ENCODE data around the gene RAE1.

RAE1 gene

DNA sequence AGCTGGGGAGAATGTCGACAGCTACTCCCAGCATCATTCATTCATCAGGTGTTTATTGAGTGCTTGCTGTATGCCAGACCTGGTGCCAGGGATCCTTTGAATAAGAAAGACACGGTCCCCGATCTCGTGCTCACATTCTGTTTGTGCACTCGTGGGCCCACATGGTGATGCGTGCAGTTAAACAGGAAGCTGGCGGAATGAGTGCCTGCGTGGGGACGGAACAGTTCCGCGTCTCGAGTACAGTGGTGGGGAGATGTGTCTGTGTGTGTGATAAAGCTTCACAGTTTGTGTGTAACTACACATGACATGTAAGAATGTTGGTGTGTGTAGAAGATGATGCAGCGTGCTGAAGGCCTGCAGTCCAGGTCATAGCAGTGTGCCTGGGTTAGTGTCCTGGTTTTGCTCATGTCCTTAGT is 46.6 kb downstream of the RAE1 start:
- Histone ChIP-seq H3F3A (ENCODE audit: low read depth) (0 out of 2 replicates have a peak, but pooled peaks cover 3% of the 10 kb centered on the region), H3K36me3 (ENCODE audit: insufficient read depth, low read length) (peaks cover 46% of the 10 kb centered on the region; the same call in 1 of the 2 replicates), H3K27me3 (ENCODE audit: insufficient read depth, low read length, poor library complexity, severe bottlenecking) (no peaks in the 10 kb centered on the region), H3K9me2 (replicated peaks; ENCODE audit: low read depth, low read length) (no peaks in the 10 kb centered on the region), H3K9ac (ENCODE audit: low read depth, low read length, poor library complexity, severe bottlenecking) (peak overlapping the region; percentile 11), H2AFZ (ENCODE audit: low read length) (no peak overlapping the region), H3K4me1 (ENCODE audit: insufficient read depth, low read length, poor library complexity, severe bottlenecking) (peaks cover 52% of the 10 kb centered on the region), H4K20me1 (ENCODE audit: insufficient read depth, low read length, poor library complexity, severe bottlenecking) (peaks cover 92% of the 10 kb centered on the region), H3K9me3 (ENCODE audit: insufficient read depth, low read depth, low read length) (no peaks in the 10 kb centered on the region), H3K79me2 (ENCODE audit: insufficient read depth, low read length) (peaks cover 100% of the 10 kb centered on the region), H3K4me3 (ENCODE audit: low read length, poor library complexity, severe bottlenecking) (peak overlapping the region; percentile 67), H3K4me2 (ENCODE audit: low read depth, low read length, poor library complexity, severe bottlenecking) (peak overlapping the region; percentile 86)
- TF ChIP-seq, protein P1, sequence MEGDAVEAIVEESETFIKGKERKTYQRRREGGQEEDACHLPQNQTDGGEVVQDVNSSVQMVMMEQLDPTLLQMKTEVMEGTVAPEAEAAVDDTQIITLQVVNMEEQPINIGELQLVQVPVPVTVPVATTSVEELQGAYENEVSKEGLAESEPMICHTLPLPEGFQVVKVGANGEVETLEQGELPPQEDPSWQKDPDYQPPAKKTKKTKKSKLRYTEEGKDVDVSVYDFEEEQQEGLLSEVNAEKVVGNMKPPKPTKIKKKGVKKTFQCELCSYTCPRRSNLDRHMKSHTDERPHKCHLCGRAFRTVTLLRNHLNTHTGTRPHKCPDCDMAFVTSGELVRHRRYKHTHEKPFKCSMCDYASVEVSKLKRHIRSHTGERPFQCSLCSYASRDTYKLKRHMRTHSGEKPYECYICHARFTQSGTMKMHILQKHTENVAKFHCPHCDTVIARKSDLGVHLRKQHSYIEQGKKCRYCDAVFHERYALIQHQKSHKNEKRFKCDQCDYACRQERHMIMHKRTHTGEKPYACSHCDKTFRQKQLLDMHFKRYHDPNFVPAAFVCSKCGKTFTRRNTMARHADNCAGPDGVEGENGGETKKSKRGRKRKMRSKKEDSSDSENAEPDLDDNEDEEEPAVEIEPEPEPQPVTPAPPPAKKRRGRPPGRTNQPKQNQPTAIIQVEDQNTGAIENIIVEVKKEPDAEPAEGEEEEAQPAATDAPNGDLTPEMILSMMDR (conservative IDR thresholded peaks at IDR 0.05; ENCODE audit: low read length): no peak
- TF ChIP-seq EZH2phosphoT487 (IDR thresholded peaks at IDR 0.05; ENCODE audit: borderline replicate concordance): no peak

DNA sequence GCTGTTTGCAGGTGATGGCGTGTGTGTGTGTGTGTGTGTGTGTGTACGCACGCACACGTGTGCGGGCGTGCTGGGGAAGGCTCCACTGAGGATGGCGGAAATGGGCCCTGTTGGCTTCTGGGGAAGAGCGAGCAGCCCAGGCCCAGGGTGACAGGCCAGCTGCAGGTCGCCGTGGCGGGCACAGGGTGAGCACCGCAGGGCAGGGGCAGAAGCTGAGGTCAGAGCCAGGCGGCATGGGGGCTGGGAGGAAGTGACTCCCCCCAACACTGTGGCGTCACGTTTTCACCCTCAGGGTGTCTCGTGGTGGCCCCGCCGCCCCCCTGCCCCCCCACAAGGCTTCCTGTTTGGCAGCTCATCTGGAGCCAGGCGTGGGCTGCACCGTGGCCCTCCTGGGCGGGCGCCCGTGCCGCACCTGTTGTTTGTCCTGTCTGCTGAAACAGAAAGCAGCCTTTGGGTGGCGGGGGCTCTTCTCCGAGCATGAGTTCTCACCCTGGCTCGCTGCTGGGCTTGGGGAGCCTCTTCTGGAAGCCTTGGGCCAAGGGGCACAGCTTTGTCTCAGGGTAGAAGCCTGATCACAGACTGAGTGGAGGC is 47.3 kb downstream of the RAE1 start:
- Histone ChIP-seq H4K20me1 (ENCODE audit: insufficient read depth, low read length, poor library complexity, severe bottlenecking) (peaks cover 91% of the 10 kb centered on the region), H3K4me1 (ENCODE audit: insufficient read depth, low read length, poor library complexity, severe bottlenecking) (peaks cover 46% of the 10 kb centered on the region), H2AFZ (ENCODE audit: low read length) (no peak overlapping the region), H3F3A (ENCODE audit: low read depth) (0 out of 2 replicates have a peak, but pooled peaks cover 3% of the 10 kb centered on the region), H3K4me3 (ENCODE audit: low read length, poor library complexity, severe bottlenecking) (peak overlapping the region; percentile 67), H3K9ac (ENCODE audit: low read depth, low read length, poor library complexity, severe bottlenecking) (peak overlapping the region; percentile 66), H3K79me2 (ENCODE audit: insufficient read depth, low read length) (peaks cover 100% of the 10 kb centered on the region), H3K9me2 (replicated peaks; ENCODE audit: low read depth, low read length) (no peaks in the 10 kb centered on the region), H3K27me3 (ENCODE audit: insufficient read depth, low read length, poor library complexity, severe bottlenecking) (no peaks in the 10 kb centered on the region), H3K4me2 (ENCODE audit: low read depth, low read length, poor library complexity, severe bottlenecking) (peak overlapping the region; percentile 86), H3K36me3 (ENCODE audit: insufficient read depth, low read length) (peaks cover 52% of the 10 kb centered on the region; the same call in 1 of the 2 replicates), H3K9me3 (ENCODE audit: insufficient read depth, low read depth, low read length) (no peaks in the 10 kb centered on the region)
- TF ChIP-seq, protein P1 (conservative IDR thresholded peaks at IDR 0.05; ENCODE audit: low read length): no peak
- no peak for TF ChIP-seq EZH2phosphoT487 (IDR thresholded peaks at IDR 0.05; ENCODE audit: borderline replicate concordance)

DNA sequence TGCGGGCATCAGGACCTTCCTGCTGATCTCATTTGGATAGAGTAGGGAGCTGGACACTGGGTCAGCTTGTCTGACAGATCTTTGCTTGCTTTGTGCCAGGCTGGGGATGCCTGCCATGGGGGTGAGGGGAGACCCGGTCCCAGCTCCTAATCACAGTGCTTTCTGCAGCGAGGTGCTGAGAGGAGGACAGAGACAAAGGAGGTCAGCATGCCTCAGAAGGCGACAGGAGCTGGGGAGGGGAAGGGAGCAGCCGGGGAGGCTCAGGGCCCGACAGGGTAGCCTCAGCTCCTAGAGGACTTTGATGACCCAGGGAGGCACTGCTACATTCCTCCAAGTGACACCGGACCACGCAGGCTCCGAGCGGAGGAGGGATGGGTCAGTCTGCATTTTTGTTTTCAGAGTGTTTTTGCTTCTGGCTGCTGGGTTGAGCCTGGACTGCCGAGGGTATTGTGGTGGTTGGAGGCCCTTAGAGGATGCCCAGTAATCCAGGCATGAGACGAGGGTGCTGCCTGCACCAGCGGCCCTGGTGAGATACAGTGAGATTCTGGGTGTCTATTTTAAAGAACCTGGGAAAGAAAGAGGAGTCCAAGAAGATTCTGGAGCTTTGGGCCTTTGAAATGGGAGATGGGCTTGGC is 48.0 kb downstream of the RAE1 start:
- peak overlapping the region; percentile 86 for H3K4me2 ChIP-seq (ENCODE audit: low read depth, low read length, poor library complexity, severe bottlenecking)
- H4K20me1 ChIP-seq (ENCODE audit: insufficient read depth, low read length, poor library complexity, severe bottlenecking): peaks cover 87% of the 10 kb centered on the region
- no peaks in the 10 kb centered on the region for H3K9me3 ChIP-seq (ENCODE audit: insufficient read depth, low read depth, low read length)
- H2AFZ ChIP-seq (ENCODE audit: low read length): no peak overlapping the region
- peak overlapping the region; percentile 67 for H3K4me3 ChIP-seq (ENCODE audit: low read length, poor library complexity, severe bottlenecking)
- H3K9me2 ChIP-seq (replicated peaks; ENCODE audit: low read depth, low read length): no peaks in the 10 kb centered on the region
- peaks cover 39% of the 10 kb centered on the region for H3K4me1 ChIP-seq (ENCODE audit: insufficient read depth, low read length, poor library complexity, severe bottlenecking)
- peaks cover 54% of the 10 kb centered on the region; the same call in 1 of the 2 replicates for H3K36me3 ChIP-seq (ENCODE audit: insufficient read depth, low read length)
- 0 out of 2 replicates have a peak, but pooled peaks cover 3% of the 10 kb centered on the region for H3F3A ChIP-seq (ENCODE audit: low read depth)
- no peaks in the 10 kb centered on the region for H3K27me3 ChIP-seq (ENCODE audit: insufficient read depth, low read length, poor library complexity, severe bottlenecking)
- H3K9ac ChIP-seq (ENCODE audit: low read depth, low read length, poor library complexity, severe bottlenecking): peak overlapping the region; percentile 66
- TF ChIP-seq EZH2phosphoT487 (IDR thresholded peaks at IDR 0.05; ENCODE audit: borderline replicate concordance): no peak
- TF ChIP-seq, protein P1 (conservative IDR thresholded peaks at IDR 0.05; ENCODE audit: low read length): no peak
- H3K79me2 ChIP-seq (ENCODE audit: insufficient read depth, low read length): peaks cover 100% of the 10 kb centered on the region
